SU-DHL-6 (cell line): Measurements from ENCODE around the gene ATP9B.

Experiments
- CTCF ChIP-seq: fragments of 200-600 bp; sonication (generic); IDR thresholded peaks from one replicate; pipeline ENCODE4 v1.5.1; 2017; ENCODE audit warnings: antibody characterized with exemption, mild to moderate bottlenecking, low read length, moderate library complexity; ENCODE audit not compliant: insufficient read depth, poor library complexity, severe bottlenecking
- EZH2phosphoT487 ChIP-seq: fragments of 200-600 bp; sonication (generic), shearing (Covaris generic); conservative IDR thresholded peaks from 2 replicates; pipeline ENCODE4 v1.6.1; 2018; ENCODE audit warnings: mild to moderate bottlenecking, antibody characterized with exemption, low read length, moderate library complexity, mixed read lengths

DNA sequence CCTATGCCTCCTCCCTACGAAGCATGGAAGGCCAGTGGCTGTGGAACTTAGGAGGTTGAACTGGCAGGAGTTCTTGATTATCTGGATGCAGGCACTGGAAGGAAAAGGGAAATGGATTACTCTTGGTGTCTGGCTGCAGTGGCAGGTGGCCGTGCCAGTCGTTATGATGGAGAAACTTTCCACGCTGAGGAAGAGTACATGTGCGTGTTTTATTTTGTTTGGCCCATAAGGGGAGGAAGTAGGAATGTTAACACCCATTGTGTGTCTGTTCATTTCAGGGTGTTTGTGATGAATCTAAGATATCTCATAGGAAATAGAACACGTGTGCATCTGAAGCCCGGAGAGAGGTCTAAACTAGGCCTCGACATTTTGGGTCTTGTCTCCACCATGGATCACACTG, 203.7 kb downstream of the ATP9B start:
- no peak for TF ChIP-seq CTCF
- no peak for TF ChIP-seq EZH2phosphoT487
